MM.1S (cell line): Measurements from ENCODE around the gene STAT6.

Experiments
- DNase-seq: peaks from one replicate; pipeline ENCODE4 v3.0.0-alpha.2; 2015
- H2AFZ ChIP-seq: fragments of 300-600 bp; sonication (generic); 2 replicates; pipeline ENCODE4 v1.6.0; 2016; ENCODE audit warnings: antibody characterized with exemption, low read length
- H3F3A ChIP-seq: fragments of 300-600 bp; sonication (generic); 2 replicates; pipeline ENCODE4 v1.6.1; 2016; ENCODE audit warnings: mild to moderate bottlenecking, antibody characterized with exemption, low read length, moderate library complexity, mixed read lengths; ENCODE audit not compliant: insufficient read depth
- H3K27ac ChIP-seq: fragments of 300-600 bp; sonication (generic); 2 replicates; pipeline ENCODE4 v1.5.1; 2016; ENCODE audit warnings: mild to moderate bottlenecking, low read length
- H3K27me3 ChIP-seq: fragments of 300-600 bp; sonication (generic); replicated peaks from 2 replicates; pipeline ENCODE4 v1.6.0; 2016; ENCODE audit warnings: low read length; ENCODE audit not compliant: insufficient read depth
- H3K36me3 ChIP-seq: fragments of 300-600 bp; sonication (generic); replicated peaks from 2 replicates; pipeline ENCODE4 v1.6.1; 2016; ENCODE audit warnings: mild to moderate bottlenecking, low read length, mixed read lengths; ENCODE audit not compliant: insufficient read depth
- H3K4me1 ChIP-seq: fragments of 300-600 bp; sonication (generic); 2 replicates; pipeline ENCODE4 v1.6.1; 2016; ENCODE audit warnings: low read length, mixed read lengths
- H3K4me2 ChIP-seq: fragments of 300-600 bp; sonication (generic); 2 replicates; pipeline ENCODE4 v1.6.0; 2016; ENCODE audit warnings: low read depth, low read length
- H3K4me3 ChIP-seq: fragments of 300-600 bp; sonication (generic); 2 replicates; pipeline ENCODE4 v1.5.1; 2016; ENCODE audit warnings: low read length, mixed read lengths
- H3K79me2 ChIP-seq: fragments of 300-600 bp; sonication (generic); 2 replicates; pipeline ENCODE4 v1.6.1; 2016; ENCODE audit warnings: mixed run types, low read length, mixed read lengths
- H3K9ac ChIP-seq: fragments of 300-600 bp; sonication (generic); 2 replicates; pipeline ENCODE4 v1.6.1; 2016; ENCODE audit warnings: low read length, mixed read lengths
- H3K9me2 ChIP-seq: fragments of 300-600 bp; sonication (generic); replicated peaks from 2 replicates; pipeline ENCODE4 v1.6.1; 2016; ENCODE audit warnings: mild to moderate bottlenecking, low read length, mixed read lengths; ENCODE audit not compliant: insufficient read depth
- H3K9me3 ChIP-seq: fragments of 300-600 bp; sonication (generic); replicated peaks from 2 replicates; pipeline ENCODE4 v1.6.1; 2016; ENCODE audit warnings: mild to moderate bottlenecking, low read length, mixed read lengths; ENCODE audit not compliant: insufficient read depth
- H4K20me1 ChIP-seq: fragments of 300-600 bp; sonication (generic); 2 replicates; pipeline ENCODE4 v1.6.1; 2016; ENCODE audit warnings: mild to moderate bottlenecking, low read length, moderate library complexity, mixed read lengths; ENCODE audit not compliant: insufficient read depth
- CTCF ChIP-seq: fragments of 300-600 bp; sonication (generic); IDR thresholded peaks from 2 replicates; pipeline ENCODE4 v1.5.1; 2016; ENCODE audit warnings: antibody characterized with exemption, low read length, mixed read lengths
- EZH2 ChIP-seq: fragments of 300-600 bp; sonication (generic); optimal IDR thresholded peaks from 2 replicates; pipeline ENCODE3; 2017; ENCODE audit warnings: low read depth, mild to moderate bottlenecking, antibody characterized with exemption, low read length, mixed read lengths
- EZH2phosphoT487 ChIP-seq: fragments of 300-600 bp; sonication (generic); IDR thresholded peaks from 2 replicates; pipeline ENCODE4 v1.6.1; 2018; ENCODE audit warnings: antibody characterized with exemption, low read length

The STAT6 gene

DNA sequence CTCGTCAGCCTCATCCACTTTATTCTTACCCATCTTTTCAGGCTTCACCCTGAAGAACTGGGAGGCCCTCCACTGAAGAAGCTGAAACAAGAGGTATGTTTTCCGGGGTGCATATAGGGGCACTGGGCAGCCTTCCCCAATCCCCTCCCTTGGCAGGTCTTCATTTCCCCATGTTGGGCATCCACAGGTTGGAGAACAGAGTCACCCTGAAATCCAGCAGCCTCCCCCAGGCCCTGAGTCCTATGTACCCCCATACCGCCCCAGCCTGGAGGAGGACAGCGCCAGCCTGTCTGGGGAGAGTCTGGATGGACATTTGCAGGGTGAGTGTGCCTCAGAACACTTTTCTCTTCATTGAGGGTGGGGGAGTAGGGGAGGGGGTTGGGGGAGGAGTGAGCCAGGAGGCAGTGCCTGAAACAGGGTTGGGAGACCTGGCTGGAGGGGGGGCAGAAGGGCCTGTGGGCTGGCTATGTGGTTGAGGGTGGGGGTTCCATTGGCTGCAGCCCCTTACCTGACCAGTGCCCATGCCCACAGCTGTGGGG lies 18.2 kb downstream of the STAT6 start:
- TF ChIP-seq EZH2phosphoT487, result no peak
- no peak for TF ChIP-seq CTCF
- no peak overlapping the region for H3K4me2 ChIP-seq
- H3F3A ChIP-seq, result peaks cover 5% of the 10 kb centered on the region
- H3K9me2 ChIP-seq, result no peaks in the 10 kb centered on the region
- H2AFZ ChIP-seq, result no peak overlapping the region
- no peaks in the 10 kb centered on the region for H3K4me1 ChIP-seq
- no peak for DNase-seq
- H3K4me3 ChIP-seq, result no peak overlapping the region
- no peak overlapping the region for H3K9ac ChIP-seq
- no peaks in the 10 kb centered on the region for H3K9me3 ChIP-seq
- no peaks in the 10 kb centered on the region for H4K20me1 ChIP-seq
- no peaks in the 10 kb centered on the region for H3K36me3 ChIP-seq
- H3K27ac ChIP-seq, result no peak overlapping the region
- no peaks in the 10 kb centered on the region for H3K79me2 ChIP-seq
- no peaks in the 10 kb centered on the region for H3K27me3 ChIP-seq

DNA sequence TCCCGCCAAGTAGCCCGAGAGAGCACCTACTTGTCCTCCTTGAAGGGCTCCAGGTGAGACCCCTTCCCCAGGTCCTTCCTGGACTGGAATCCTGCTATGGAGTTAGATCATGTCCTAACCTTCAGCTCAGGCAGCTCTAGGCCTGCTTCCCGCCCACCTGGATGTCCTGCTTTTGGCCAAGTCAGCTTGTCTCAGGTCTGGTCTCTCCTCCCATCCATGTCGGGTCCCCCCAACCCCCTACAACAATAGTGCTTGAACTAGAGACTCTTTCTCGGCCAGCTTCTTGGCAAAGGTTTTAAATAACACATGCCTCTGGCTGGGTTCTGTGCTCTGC lies 18.7 kb downstream of the STAT6 start:
- H4K20me1 ChIP-seq, result no peaks in the 10 kb centered on the region
- no peaks in the 10 kb centered on the region for H3K79me2 ChIP-seq
- H3K9me3 ChIP-seq, result no peaks in the 10 kb centered on the region
- TF ChIP-seq EZH2, result no peak
- no peak for TF ChIP-seq CTCF
- no peak for TF ChIP-seq EZH2phosphoT487
- H2AFZ ChIP-seq, result no peak overlapping the region
- H3K36me3 ChIP-seq, result no peaks in the 10 kb centered on the region
- H3K4me2 ChIP-seq, result no peak overlapping the region
- no peak overlapping the region for H3K27ac ChIP-seq
- no peaks in the 10 kb centered on the region for H3K27me3 ChIP-seq
- no peak overlapping the region for H3K9ac ChIP-seq
- no peak overlapping the region for H3K4me3 ChIP-seq
- H3K4me1 ChIP-seq, result no peaks in the 10 kb centered on the region
- H3F3A ChIP-seq, result peaks cover 10% of the 10 kb centered on the region
- no peak for DNase-seq
- no peaks in the 10 kb centered on the region for H3K9me2 ChIP-seq

- Histone ChIP-seq H3K9ac (no peak overlapping the region), H3K4me1 (no peaks in the 10 kb centered on the region), H3K9me2 (no peaks in the 10 kb centered on the region), H3K79me2 (no peaks in the 10 kb centered on the region), H3K27me3 (no peaks in the 10 kb centered on the region), H4K20me1 (no peaks in the 10 kb centered on the region), H2AFZ (no peak overlapping the region), H3K27ac (no peak overlapping the region), H3K36me3 (no peaks in the 10 kb centered on the region), H3K4me2 (no peak overlapping the region), H3F3A (peaks cover 14% of the 10 kb centered on the region), H3K9me3 (no peaks in the 10 kb centered on the region), H3K4me3 (no peak overlapping the region)
- TF ChIP-seq CTCF, result no peak
- no peak for TF ChIP-seq EZH2phosphoT487
- no peak for TF ChIP-seq EZH2
- DNase-seq, result no peak
These were observed 19.3 kb downstream of the STAT6 start for GRCh38 chr12:57091638-57092528.
